Activated effector memory CD4-positive, alpha-beta T cell treated with Interleukin-2 at 50 U/mL for 16 hours (primary cell): ENCODE results near the gene KIF3C.
"Not testable (repeated sequence)": the region's sequence is repeated elsewhere in the genome, so short reads cannot be mapped to it uniquely, and the experiment has no call there.

Experiments
- DNase-seq: peaks from one replicate; pipeline ENCODE4 v3.0.0-alpha.2; 2020

The KIF3C gene

GRCh38 chr2:25958611-25959010 lies 23.7 kb downstream of the KIF3C start:
- not testable (repeated sequence) for DNase-seq

- DNase-seq: no peak
These were observed 24.6 kb downstream of the KIF3C start for GRCh38 chr2:25957743-25958142.

- DNase-seq: no peak
These were observed 26.3 kb downstream of the KIF3C start for GRCh38 chr2:25955869-25956535.

GRCh38 chr2:25955036-25955435 lies 27.3 kb downstream of the KIF3C start:
- DNase-seq: no peak

- no peak for DNase-seq
These were observed 28.0 kb downstream of the KIF3C start for GRCh38 chr2:25954199-25954752.

GRCh38 chr2:25951071-25951547 lies 31.2 kb downstream of the KIF3C start:
- DNase-seq: peak; percentile 52

- DNase-seq: no peak
These were observed 33.9 kb downstream of the KIF3C start for GRCh38 chr2:25948437-25948836.

- DNase-seq: no peak
These were observed 41.3 kb downstream of the KIF3C start for GRCh38 chr2:25941042-25941441.

GRCh38 chr2:25939257-25939668 lies 43.0 kb downstream of the KIF3C start:
- no peak for DNase-seq

- no peak for DNase-seq
These were observed 44.0 kb downstream of the KIF3C start for GRCh38 chr2:25938345-25938744.

- no peak for DNase-seq
These were observed 45.3 kb downstream of the KIF3C start for GRCh38 chr2:25936889-25937545.

- no peak for DNase-seq
These were observed 48.7 kb downstream of the KIF3C start for GRCh38 chr2:25933622-25934021.

- DNase-seq: no peak
These were observed 52.4 kb downstream of the KIF3C start for GRCh38 chr2:25929789-25930473.

- DNase-seq: no peak
These were observed 53.6 kb downstream of the KIF3C start for GRCh38 chr2:25928668-25929067.

- DNase-seq: no peak
These were observed 55.1 kb downstream of the KIF3C start for GRCh38 chr2:25926984-25927756.

GRCh38 chr2:25922501-25922900 lies 59.8 kb downstream of the KIF3C start:
- no peak for DNase-seq

- no peak for DNase-seq
These were observed 61.4 kb downstream of the KIF3C start for GRCh38 chr2:25920786-25921415.

GRCh38 chr2:25920336-25920735 lies 62.0 kb downstream of the KIF3C start:
- no peak for DNase-seq

GRCh38 chr2:25917832-25918231 lies 64.5 kb downstream of the KIF3C start:
- no peak for DNase-seq

GRCh38 chr2:25917411-25917810 lies 64.9 kb downstream of the KIF3C start:
- not testable (repeated sequence) for DNase-seq

GRCh38 chr2:25915944-25916772 lies 66.1 kb downstream of the KIF3C start:
- DNase-seq: peak; percentile 30
